Prostate gland (tissue), 2 donors: ENCODE measurements around the gene BLTP3B.

Experiments used
- POLR2A ChIP-seq: fragments of 450-650 bp; IDR thresholded peaks from one replicate; pipeline ENCODE4 v1.6.1; 2016; ENCODE audit warnings: antibody characterized with exemption, mild to moderate bottlenecking
- TF ChIP-seq, protein P1 (sequence below), 4 experiments: fragments of 200-600 bp in 2 of 4; fragments of 450-650 bp in 2 of 4; sonication (generic) in 2 of 4; IDR thresholded peaks; 1 replicate in 3 of 4; 2 replicates in 1 of 4; pipeline ENCODE4 v1.5.1; 2016 to 2019; ENCODE audit warnings: antibody characterized with exemption in 4 of 4, mild to moderate bottlenecking in 2 of 4, moderate library complexity in 2 of 4

DNA sequence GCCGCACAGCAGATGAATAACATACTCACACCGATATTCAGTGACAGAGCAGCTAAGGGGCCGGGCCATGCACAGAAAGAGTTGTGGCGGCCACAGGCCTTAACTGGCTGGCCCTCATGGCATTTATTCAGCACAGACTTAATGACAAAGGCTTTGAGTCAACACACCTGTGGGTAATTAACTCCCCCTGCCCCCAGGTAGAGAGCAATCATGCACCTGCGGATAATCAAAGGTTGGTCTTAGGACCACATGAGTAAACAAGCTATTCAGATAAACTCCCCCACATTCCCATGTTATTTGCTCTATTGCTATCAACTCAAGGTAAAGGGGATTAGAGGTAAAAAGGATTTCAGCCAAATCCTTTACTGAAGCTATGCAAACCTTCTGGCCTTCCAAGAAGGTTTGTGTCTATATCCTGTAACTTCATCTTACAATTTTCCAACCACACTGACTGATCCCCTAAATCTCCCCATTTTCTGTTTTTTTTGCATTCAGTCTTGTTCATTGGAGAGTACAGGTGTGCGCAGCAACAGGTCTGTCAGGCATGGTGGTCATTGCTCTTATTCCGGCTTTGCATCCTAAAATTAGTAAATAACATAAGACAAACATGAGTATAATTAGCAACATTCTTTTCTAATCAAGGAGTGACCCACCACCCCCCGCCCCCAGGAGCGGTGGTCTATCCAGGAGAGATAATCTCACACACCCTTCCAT is 16.9 kb upstream of the BLTP3B start:
- TF ChIP-seq, protein P1, sequence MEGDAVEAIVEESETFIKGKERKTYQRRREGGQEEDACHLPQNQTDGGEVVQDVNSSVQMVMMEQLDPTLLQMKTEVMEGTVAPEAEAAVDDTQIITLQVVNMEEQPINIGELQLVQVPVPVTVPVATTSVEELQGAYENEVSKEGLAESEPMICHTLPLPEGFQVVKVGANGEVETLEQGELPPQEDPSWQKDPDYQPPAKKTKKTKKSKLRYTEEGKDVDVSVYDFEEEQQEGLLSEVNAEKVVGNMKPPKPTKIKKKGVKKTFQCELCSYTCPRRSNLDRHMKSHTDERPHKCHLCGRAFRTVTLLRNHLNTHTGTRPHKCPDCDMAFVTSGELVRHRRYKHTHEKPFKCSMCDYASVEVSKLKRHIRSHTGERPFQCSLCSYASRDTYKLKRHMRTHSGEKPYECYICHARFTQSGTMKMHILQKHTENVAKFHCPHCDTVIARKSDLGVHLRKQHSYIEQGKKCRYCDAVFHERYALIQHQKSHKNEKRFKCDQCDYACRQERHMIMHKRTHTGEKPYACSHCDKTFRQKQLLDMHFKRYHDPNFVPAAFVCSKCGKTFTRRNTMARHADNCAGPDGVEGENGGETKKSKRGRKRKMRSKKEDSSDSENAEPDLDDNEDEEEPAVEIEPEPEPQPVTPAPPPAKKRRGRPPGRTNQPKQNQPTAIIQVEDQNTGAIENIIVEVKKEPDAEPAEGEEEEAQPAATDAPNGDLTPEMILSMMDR (IDR thresholded peaks at IDR 0.05): no peak
- TF ChIP-seq POLR2A: no peak
